SU-DHL-6 (cell line): ENCODE results near the gene APOL1.

Experiments
- H2AFZ ChIP-seq: fragments of 200-600 bp; sonication (generic); 2 replicates; pipeline ENCODE4 v1.6.1; 2014; ENCODE audit warnings: low read depth, mild to moderate bottlenecking, moderate library complexity, mixed read lengths, antibody characterized with exemption, low read length; ENCODE audit not compliant: severe bottlenecking
- H3F3A ChIP-seq: fragments of 200-600 bp; shearing (Covaris generic); 2 replicates; pipeline ENCODE4 v1.6.0; 2016; ENCODE audit warnings: antibody characterized with exemption, mild to moderate bottlenecking; ENCODE audit not compliant: insufficient read depth
- H3K27ac ChIP-seq: fragments of 200-600 bp; sonication (generic); 2 replicates; pipeline ENCODE4 v1.5.1; 2016; ENCODE audit warnings: low read depth, mild to moderate bottlenecking, low read length, moderate library complexity, mixed read lengths
- H3K27me3 ChIP-seq: fragments of 200-600 bp; sonication (generic), shearing (Covaris generic); 2 replicates; pipeline ENCODE4 v1.6.0; 2014; ENCODE audit warnings: mild to moderate bottlenecking, low read length
- H3K36me3 ChIP-seq: fragments of 200-600 bp; sonication (generic); 2 replicates; pipeline ENCODE4 v1.6.1; 2014; ENCODE audit warnings: mild to moderate bottlenecking, low read length, mixed read lengths
- H3K4me2 ChIP-seq: fragments of 300-600, 200-600 bp; shearing (Covaris generic), sonication (generic); 2 replicates; pipeline ENCODE4 v1.6.0; 2014; ENCODE audit warnings: low read length, low read depth, mild to moderate bottlenecking; ENCODE audit not compliant: poor library complexity, severe bottlenecking
- H3K4me3 ChIP-seq: fragments of 200-600 bp; sonication (generic); 2 replicates; pipeline ENCODE4 v1.5.1; 2014; ENCODE audit warnings: antibody characterized with exemption, low read length, mild to moderate bottlenecking, mixed read lengths; ENCODE audit not compliant: insufficient read depth, poor library complexity, severe bottlenecking
- H3K79me2 ChIP-seq: fragments of 200-600 bp; sonication (generic); 2 replicates; pipeline ENCODE4 v1.6.1; 2014; ENCODE audit warnings: mild to moderate bottlenecking, low read length, moderate library complexity; ENCODE audit not compliant: insufficient read depth
- H3K9ac ChIP-seq: fragments of 200-600 bp; sonication (generic); 2 replicates; pipeline ENCODE4 v1.7.0; 2014; ENCODE audit warnings: mild to moderate bottlenecking, low read length
- H3K9me2 ChIP-seq: fragments of 200-600 bp; sonication (generic); replicated peaks from 2 replicates; pipeline ENCODE4 v1.6.1; 2014; ENCODE audit warnings: low read length; ENCODE audit not compliant: insufficient read depth
- H3K9me3 ChIP-seq: fragments of 200-600 bp; sonication (generic); 2 replicates; pipeline ENCODE4 v1.6.1; 2014; ENCODE audit warnings: low read length, mixed read lengths; ENCODE audit not compliant: insufficient read depth
- H4K20me1 ChIP-seq: fragments of 200-600 bp; sonication (generic); 2 replicates; pipeline ENCODE4 v1.6.1; 2014; ENCODE audit warnings: low read depth, mild to moderate bottlenecking, antibody characterized with exemption, low read length, moderate library complexity, mixed read lengths
- EZH2phosphoT487 ChIP-seq: fragments of 200-600 bp; sonication (generic), shearing (Covaris generic); conservative IDR thresholded peaks from 2 replicates; pipeline ENCODE4 v1.6.1; 2018; ENCODE audit warnings: mild to moderate bottlenecking, antibody characterized with exemption, low read length, moderate library complexity, mixed read lengths
- TF ChIP-seq, protein P1 (sequence below): fragments of 200-600 bp; sonication (generic); IDR thresholded peaks from one replicate; pipeline ENCODE4 v1.5.1; 2017; ENCODE audit warnings: antibody characterized with exemption, mild to moderate bottlenecking, low read length, moderate library complexity; ENCODE audit not compliant: insufficient read depth, poor library complexity, severe bottlenecking

APOL1 gene

DNA sequence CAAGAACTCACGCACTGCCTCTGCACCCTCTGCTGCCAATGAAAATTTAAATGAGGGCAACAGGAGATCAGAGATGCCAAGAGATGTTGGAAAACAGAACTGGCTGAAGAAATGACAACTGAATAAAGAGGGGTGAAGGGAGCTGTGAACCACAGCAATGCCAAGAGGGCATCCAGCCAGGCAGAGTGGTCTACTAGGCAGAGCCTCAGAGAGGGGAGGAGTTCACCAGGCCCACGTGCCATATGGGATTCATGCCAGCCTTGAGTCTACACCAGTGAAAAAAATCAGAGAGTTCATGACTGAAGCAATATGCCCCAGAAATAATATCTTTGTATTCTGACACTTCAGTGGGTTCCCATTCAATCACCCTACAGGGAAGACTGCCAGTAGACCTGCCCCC, 18.0 kb upstream of the APOL1 start:
- Histone ChIP-seq H3K27ac (no peak overlapping the region), H3F3A (no peaks in the 10 kb centered on the region), H3K4me2 (no peak overlapping the region), H4K20me1 (no peaks in the 10 kb centered on the region), H3K9me2 (no peaks in the 10 kb centered on the region), H3K36me3 (no peaks in the 10 kb centered on the region), H3K9ac (no peak overlapping the region), H3K79me2 (no peaks in the 10 kb centered on the region), H3K27me3 (no peaks in the 10 kb centered on the region), H3K9me3 (no peaks in the 10 kb centered on the region), H2AFZ (no peak overlapping the region), H3K4me3 (no peak overlapping the region)
- no peak for TF ChIP-seq EZH2phosphoT487
- TF ChIP-seq, protein P1, sequence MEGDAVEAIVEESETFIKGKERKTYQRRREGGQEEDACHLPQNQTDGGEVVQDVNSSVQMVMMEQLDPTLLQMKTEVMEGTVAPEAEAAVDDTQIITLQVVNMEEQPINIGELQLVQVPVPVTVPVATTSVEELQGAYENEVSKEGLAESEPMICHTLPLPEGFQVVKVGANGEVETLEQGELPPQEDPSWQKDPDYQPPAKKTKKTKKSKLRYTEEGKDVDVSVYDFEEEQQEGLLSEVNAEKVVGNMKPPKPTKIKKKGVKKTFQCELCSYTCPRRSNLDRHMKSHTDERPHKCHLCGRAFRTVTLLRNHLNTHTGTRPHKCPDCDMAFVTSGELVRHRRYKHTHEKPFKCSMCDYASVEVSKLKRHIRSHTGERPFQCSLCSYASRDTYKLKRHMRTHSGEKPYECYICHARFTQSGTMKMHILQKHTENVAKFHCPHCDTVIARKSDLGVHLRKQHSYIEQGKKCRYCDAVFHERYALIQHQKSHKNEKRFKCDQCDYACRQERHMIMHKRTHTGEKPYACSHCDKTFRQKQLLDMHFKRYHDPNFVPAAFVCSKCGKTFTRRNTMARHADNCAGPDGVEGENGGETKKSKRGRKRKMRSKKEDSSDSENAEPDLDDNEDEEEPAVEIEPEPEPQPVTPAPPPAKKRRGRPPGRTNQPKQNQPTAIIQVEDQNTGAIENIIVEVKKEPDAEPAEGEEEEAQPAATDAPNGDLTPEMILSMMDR = no peak

DNA sequence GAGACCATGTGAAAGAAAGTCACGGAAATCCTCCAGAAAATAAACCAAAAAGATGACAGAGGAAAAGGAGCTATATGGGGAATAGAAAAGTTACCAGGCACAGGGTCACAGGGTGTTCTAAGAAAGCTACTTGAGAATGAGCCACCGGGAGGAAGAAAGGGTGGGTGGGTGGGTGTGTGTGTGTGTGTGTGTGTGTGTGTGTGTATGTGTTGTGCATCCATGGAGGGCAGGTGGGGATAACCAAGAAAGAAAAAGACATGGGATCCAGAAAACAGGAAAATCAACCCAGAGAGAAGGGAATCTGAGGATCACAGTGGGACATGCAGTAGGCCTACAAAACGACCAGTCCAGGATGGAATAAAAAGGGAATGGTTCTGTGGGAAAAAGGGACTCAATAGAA, 17.3 kb upstream of the APOL1 start:
- H3K9me2 ChIP-seq = no peaks in the 10 kb centered on the region
- no peak overlapping the region for H2AFZ ChIP-seq
- TF ChIP-seq, protein P1 = no peak
- TF ChIP-seq EZH2phosphoT487 = no peak
- no peak overlapping the region for H3K4me2 ChIP-seq
- H3K9me3 ChIP-seq = no peaks in the 10 kb centered on the region
- no peaks in the 10 kb centered on the region for H3F3A ChIP-seq
- no peak overlapping the region for H3K9ac ChIP-seq
- H4K20me1 ChIP-seq = no peaks in the 10 kb centered on the region
- H3K4me3 ChIP-seq = no peak overlapping the region
- no peaks in the 10 kb centered on the region for H3K36me3 ChIP-seq
- no peak overlapping the region for H3K27ac ChIP-seq
- H3K27me3 ChIP-seq = no peaks in the 10 kb centered on the region
- H3K79me2 ChIP-seq = no peaks in the 10 kb centered on the region

DNA sequence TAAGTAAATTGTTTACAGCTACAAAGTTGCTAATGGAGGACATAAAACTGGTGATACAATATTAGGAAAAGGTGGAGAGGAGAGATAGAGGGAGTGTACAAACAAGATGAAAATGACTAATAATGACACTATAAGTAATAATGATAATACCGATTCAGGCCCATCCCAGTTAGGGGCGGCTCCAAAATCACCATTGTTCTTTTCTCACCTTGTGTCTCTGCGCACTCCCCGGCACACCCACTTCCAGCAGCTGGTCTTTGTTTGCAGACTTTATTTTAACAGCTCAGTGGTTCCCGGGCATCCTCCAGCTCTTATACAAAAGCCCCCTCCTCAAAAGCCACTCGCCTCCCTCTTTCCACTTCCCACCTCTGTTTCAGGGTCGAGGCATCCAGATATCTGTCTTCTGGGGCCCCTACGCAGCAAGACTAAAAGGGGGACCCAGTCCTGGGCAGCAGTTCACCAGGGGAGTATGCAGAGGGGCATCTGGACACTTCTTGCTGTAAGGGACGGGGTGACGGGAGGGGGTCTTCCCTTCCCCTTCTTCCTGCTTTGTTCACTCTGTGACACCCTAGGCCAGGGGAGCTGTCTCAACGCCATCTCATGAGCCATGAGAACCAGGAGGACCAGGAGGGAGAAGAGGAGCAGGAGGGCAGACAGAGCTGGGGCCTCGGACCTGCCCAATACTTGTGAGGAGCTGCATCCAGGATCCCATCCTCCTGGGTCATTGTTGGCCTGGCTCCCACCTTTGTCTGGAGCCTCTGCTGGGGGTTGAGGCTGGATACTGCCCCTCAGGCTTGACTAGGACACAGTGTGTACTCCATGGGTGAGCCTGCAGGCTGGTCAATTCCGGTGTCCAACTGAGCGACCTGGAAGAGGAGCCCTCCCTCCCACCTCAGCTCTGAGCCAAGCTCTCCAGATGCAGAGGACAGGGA, 16.3 kb upstream of the APOL1 start:
- no peak overlapping the region for H2AFZ ChIP-seq
- no peak overlapping the region for H3K4me2 ChIP-seq
- H3K36me3 ChIP-seq = no peaks in the 10 kb centered on the region
- H3K9ac ChIP-seq = no peak overlapping the region
- no peaks in the 10 kb centered on the region for H4K20me1 ChIP-seq
- no peaks in the 10 kb centered on the region for H3K9me2 ChIP-seq
- H3K79me2 ChIP-seq = no peaks in the 10 kb centered on the region
- no peak overlapping the region for H3K27ac ChIP-seq
- H3K9me3 ChIP-seq = no peaks in the 10 kb centered on the region
- H3K27me3 ChIP-seq = no peaks in the 10 kb centered on the region
- H3F3A ChIP-seq = no peaks in the 10 kb centered on the region
- TF ChIP-seq, protein P1 = no peak
- no peak for TF ChIP-seq EZH2phosphoT487
- H3K4me3 ChIP-seq = no peak overlapping the region
